GM18517 (cell line): ENCODE measurements around the gene RNU4-1.
"Not testable (repeated sequence)": the region's sequence is repeated elsewhere in the genome, so short reads cannot be mapped to it uniquely, and the experiment has no call there.

Experiments
- ATAC-seq: cut with Tn5 transposase; IDR thresholded peaks from one replicate; pipeline ENCODE4 v1.9.1; 2021; ENCODE audit warnings: mild to moderate bottlenecking, moderate library complexity; ENCODE audit not compliant: unreplicated experiment

The RNU4-1 gene

GRCh38 chr12:120259418-120260202 lies 33.4 kb downstream of the RNU4-1 start:
- no peak for ATAC-seq

GRCh38 chr12:120258323-120258896 lies 34.6 kb downstream of the RNU4-1 start:
- ATAC-seq = no peak

DNA sequence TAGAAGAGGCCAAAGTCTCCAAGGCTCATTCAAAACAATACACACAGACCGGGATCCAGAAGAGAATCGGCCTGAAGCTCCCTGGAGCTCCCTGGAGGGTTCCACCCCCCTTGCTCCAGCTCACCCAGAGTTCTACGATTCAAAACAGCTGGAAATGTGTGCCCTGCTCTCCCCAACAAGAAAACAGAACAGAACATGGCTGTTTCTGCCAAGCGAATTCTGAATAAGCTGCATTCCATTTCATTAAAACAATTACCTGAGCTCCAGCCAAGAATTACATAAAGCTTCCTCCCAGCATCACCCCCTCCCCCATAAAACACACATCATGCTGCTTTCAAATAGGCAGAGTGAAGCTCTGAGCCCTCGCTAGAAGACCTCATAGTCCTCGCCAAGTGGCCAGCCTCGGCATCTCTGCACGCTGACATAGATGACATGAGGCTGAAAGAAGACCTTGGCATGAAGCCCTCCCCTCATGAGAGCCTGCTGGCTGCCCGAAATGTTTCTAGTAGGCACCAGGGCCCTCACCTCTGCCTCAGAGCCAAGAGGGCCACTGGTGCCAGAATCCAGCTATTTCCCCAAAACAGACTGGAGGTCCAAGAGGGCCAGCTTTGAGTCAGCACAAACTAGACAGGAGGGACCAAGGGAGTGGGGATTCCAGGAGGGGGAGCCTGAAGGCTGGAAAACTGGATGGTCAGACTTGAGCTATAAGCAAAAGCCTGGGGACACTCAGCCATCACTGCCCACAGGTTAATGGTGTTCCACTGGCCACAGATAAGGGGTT lies 35.8 kb downstream of the RNU4-1 start:
- ATAC-seq = no peak

DNA sequence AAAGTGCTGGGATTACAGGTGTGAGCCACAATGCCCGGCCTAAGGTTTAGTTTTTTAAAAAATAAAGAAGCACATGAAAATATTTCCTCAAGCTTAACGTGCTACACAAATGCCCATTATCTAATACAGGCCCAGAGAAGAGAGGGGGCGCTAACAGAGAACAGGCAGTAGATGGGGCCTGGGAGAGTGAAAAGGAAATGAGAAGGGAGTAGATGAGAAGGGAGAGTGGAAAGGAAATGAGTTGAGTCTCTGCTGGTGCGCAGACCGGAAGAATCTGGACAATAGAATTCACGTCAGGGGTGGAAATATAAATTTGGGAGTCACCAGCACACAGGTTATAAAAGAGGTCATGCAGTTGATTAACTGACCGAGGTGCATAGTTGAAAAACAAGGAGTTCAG lies 38.2 kb downstream of the RNU4-1 start:
- ATAC-seq = no peak

DNA sequence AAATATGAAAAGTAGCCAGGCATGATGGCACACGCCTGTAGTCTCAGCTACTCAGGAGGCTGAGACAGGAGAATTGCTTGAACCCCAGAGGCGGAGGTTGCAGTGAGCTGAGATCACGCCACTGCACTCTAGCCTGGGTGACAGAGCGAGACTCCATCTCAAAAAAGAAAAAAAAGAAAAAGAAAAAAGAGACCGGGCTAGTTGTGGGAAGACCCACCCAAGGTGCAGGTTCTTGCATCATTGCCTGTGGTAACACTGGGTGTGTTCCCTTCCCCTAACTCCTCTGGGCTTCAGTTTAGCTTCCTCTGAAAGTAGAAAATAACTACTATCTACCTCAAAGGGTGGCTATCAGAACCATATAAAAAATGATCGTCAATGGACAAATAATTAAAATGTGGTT lies 39.7 kb downstream of the RNU4-1 start:
- not testable (repeated sequence) for ATAC-seq

GRCh38 chr12:120252071-120252906 lies 40.7 kb downstream of the RNU4-1 start:
- ATAC-seq = no peak

- ATAC-seq = not testable (repeated sequence)
These were observed 41.5 kb downstream of the RNU4-1 start for GRCh38 chr12:120251364-120252070.

DNA sequence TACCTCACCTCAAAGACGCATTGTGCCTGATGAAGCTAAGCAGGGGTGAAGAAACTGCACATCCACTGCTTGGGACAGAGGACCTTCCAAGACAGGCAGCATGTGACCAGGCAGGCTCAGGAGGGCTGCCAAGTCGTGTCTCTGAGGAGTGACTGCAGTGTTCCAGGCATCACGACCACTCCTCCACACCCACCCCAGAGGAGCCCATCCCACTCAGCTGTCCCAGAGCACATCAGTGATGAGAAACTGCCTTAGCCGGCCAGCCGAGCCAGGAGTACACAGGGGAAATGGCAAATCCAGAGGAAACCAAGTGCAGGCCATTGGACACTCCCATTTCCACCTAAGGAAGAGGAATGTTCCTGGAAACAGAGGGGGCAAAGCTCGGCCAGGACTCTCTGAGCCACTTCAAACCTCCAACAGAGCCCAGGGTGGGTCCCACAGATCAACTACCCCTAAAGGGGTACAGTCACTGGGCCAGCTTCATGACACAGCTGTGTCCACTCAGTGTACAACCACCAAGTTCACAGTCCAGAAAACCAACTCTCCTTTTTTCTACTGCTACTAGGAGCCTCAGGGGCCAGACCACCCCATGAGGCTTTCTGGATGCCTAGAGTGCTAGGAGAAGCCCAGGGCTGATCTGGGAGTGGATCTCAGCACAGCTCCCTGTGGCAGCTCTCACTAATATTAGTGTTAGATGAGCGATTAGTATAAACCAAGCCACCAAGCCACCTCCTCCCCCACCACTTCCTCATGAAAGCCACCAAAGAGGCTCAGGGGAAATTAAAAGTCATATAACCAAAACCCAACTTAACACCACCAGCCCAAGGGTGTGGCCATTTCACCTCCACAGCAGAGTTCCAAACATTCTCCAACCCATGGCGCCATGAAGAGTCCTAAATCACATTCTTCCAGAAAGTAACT lies 42.9 kb downstream of the RNU4-1 start:
- ATAC-seq = no peak

GRCh38 chr12:120249266-120249874 lies 43.7 kb downstream of the RNU4-1 start:
- ATAC-seq = no peak

GRCh38 chr12:120247621-120248030 lies 45.4 kb downstream of the RNU4-1 start:
- ATAC-seq = no peak

GRCh38 chr12:120247183-120247582 lies 45.9 kb downstream of the RNU4-1 start:
- no peak for ATAC-seq

- not testable (repeated sequence) for ATAC-seq
These were observed 46.3 kb downstream of the RNU4-1 start for GRCh38 chr12:120246705-120247104.
